Fibroblast of lung (primary cell): Measurements from ENCODE around the gene PRSS53. TPM values are rescaled to one million over a fixed set of nuclear protein-coding genes. Genes with fewer than 3 reads are reported as not detected.

Experiments used
- DNase-seq, 2 donors: peaks; one replicate each; pipeline versions ENCODE4 v3.0.0 to v3.0.0-alpha.2; 2010; ENCODE audit warnings: low read depth in 2 of 2
- H2AFZ ChIP-seq: 2 replicates; pipeline ENCODE4 v1.5.1; 2012; ENCODE audit warnings: low read length, control low read depth, inconsistent platforms
- H3K27ac ChIP-seq: 2 replicates; pipeline ENCODE4 v1.5.1; 2011; ENCODE audit warnings: low read length, control low read depth; ENCODE audit not compliant: insufficient read depth
- H3K27me3 ChIP-seq: 2 replicates; pipeline ENCODE4 v1.5.1; 2011; ENCODE audit warnings: mild to moderate bottlenecking, low read length; ENCODE audit not compliant: control insufficient read depth, insufficient read depth
- H3K36me3 ChIP-seq: 2 replicates; pipeline ENCODE4 v1.5.1; 2011; ENCODE audit warnings: low read length; ENCODE audit not compliant: control insufficient read depth, insufficient read depth
- H3K4me1 ChIP-seq: 2 replicates; pipeline ENCODE4 v1.5.1; 2011; ENCODE audit warnings: low read length; ENCODE audit not compliant: control insufficient read depth, insufficient read depth; ENCODE audit errors: extremely low read depth
- H3K4me2 ChIP-seq: 2 replicates; pipeline ENCODE4 v1.5.1; 2011; ENCODE audit warnings: low read length, control low read depth; ENCODE audit not compliant: insufficient read depth; ENCODE audit errors: extremely low read depth
- H3K4me3 ChIP-seq, 4 experiments: fragments of 200-600 bp in 1 of 4; sonication (generic) in 1 of 4; replicated peaks in 1 of 4; 2 replicates each; pipeline ENCODE4 v1.5.1; 2011 to 2016; ENCODE audit warnings: low read length in 4 of 4, low read depth in 3 of 4, mild to moderate bottlenecking in 3 of 4, control low read depth in 2 of 4, inconsistent platforms in 1 of 4, mixed read lengths in 1 of 4; ENCODE audit not compliant: insufficient read depth in 1 of 4; ENCODE audit errors: control extremely low read depth in 1 of 4
- H3K79me2 ChIP-seq: 2 replicates; pipeline ENCODE4 v1.5.1; 2012; ENCODE audit warnings: mild to moderate bottlenecking, low read length, inconsistent platforms; ENCODE audit not compliant: control insufficient read depth, insufficient read depth
- H3K9ac ChIP-seq: 2 replicates; pipeline ENCODE4 v1.5.1; 2011; ENCODE audit warnings: mild to moderate bottlenecking, low read length, control low read depth; ENCODE audit not compliant: insufficient read depth
- H3K9me3 ChIP-seq: 2 replicates; pipeline ENCODE4 v1.5.1; 2012; ENCODE audit warnings: low read depth, low read length; ENCODE audit not compliant: control insufficient read depth, insufficient read depth
- H4K20me1 ChIP-seq: 2 replicates; pipeline ENCODE4 v1.5.1; 2011; ENCODE audit warnings: low read length; ENCODE audit not compliant: control insufficient read depth, insufficient read depth; ENCODE audit errors: extremely low read depth
- CTCF ChIP-seq, 2 donors: IDR thresholded peaks in 1 of 2; conservative IDR thresholded peaks in 1 of 2; 1 replicate in 1 of 2; 2 replicates in 1 of 2; pipeline ENCODE4 v1.5.1; 2011 to 2012; ENCODE audit warnings: low read length in 2 of 2, control low read depth in 1 of 2, inconsistent platforms in 1 of 2, low read depth in 1 of 2, mild to moderate bottlenecking in 1 of 2
- EZH2 ChIP-seq: IDR thresholded peaks from 2 replicates; pipeline ENCODE4 v1.5.1; 2012; ENCODE audit warnings: low read length, control low read depth, mild to moderate bottlenecking; ENCODE audit errors: missing control alignments
- polyA plus RNA-seq, 2 donors: library from polyadenylated mRNA; depleted of rRNA in 1 of 2; stranded (reverse) in 1 of 2; unstranded in 1 of 2; fragments of >200 nt; gene quantifications; 2 replicates each; pipeline ENCODE4 v1.2.1, GENCODE V29; 2011 to 2012; ENCODE audit warnings: missing spikeins in 1 of 2
- total RNA-seq: library from RNA; depleted of rRNA; stranded (reverse); fragments of >200 nt; gene quantifications from 2 replicates; pipeline ENCODE4 v1.2.1, GENCODE V29; 2014

The PRSS53 gene
- total and polyA plus RNA-seq, 2 donors (not counting 1 experiment from before 2014, with no cell fraction given): 0.78 to 1.7 TPM

GRCh38 chr16:31117384-31118222, 28.9 kb upstream of the PRSS53 start, which contains the start of gene KAT8:
KAT8 (plus strand) TSS chr16:31117664; CDS start chr16:31117682, 18 bp downstream.
- H3K79me2 ChIP-seq: peaks cover 15% of the 10 kb centered on the region
- H3K9ac ChIP-seq: peak within 1 kb of the TSS; percentile 89
- no peaks in the 10 kb centered on the region for H3K27me3 ChIP-seq
- peak; percentile 97 to 98 for DNase-seq
- H3K27ac ChIP-seq: peak within 1 kb of the TSS; percentile 99
- TF ChIP-seq EZH2 (no peak), CTCF (conservative IDR thresholded peaks at IDR 0.05 in 1 of 2, IDR thresholded peaks at IDR 0.05 in 1 of 2; ENCODE audit: low read depth in 1 of 2, low read length in 2 of 2) (no peak)
- H3K9me3 ChIP-seq: no peaks in the 10 kb centered on the region
- H3K36me3 ChIP-seq: peaks cover 7% of the 10 kb centered on the region
- H3K4me1 ChIP-seq: peaks cover 5% of the 10 kb centered on the region
- H3K4me3 ChIP-seq: peak within 1 kb of the TSS; percentile 87 to 96 (median 94)
- no peaks in the 10 kb centered on the region for H4K20me1 ChIP-seq
- peak within 1 kb of the TSS; percentile 99 for H3K4me2 ChIP-seq
- peak within 1 kb of the TSS; percentile 67 for H2AFZ ChIP-seq

- Histone ChIP-seq H3K9me3 (no peaks in the 10 kb centered on the region), H3K27ac (no peak overlapping the region), H3K79me2 (peaks cover 16% of the 10 kb centered on the region), H3K27me3 (no peaks in the 10 kb centered on the region), H3K9ac (no peak overlapping the region), H3K4me3 (no peak overlapping the region), H3K36me3 (peaks cover 19% of the 10 kb centered on the region), H4K20me1 (no peaks in the 10 kb centered on the region), H3K4me2 (no peak overlapping the region), H2AFZ (no peak overlapping the region), H3K4me1 (peaks cover 5% of the 10 kb centered on the region)
- TF ChIP-seq EZH2 (no peak), CTCF (conservative IDR thresholded peaks at IDR 0.05 in 1 of 2, IDR thresholded peaks at IDR 0.05 in 1 of 2; ENCODE audit: low read depth in 1 of 2, low read length in 2 of 2) (no peak)
- DNase-seq: no peak
Observed at GRCh38 chr16:31114468-31114867, 25.7 kb upstream of the PRSS53 start.

DNA sequence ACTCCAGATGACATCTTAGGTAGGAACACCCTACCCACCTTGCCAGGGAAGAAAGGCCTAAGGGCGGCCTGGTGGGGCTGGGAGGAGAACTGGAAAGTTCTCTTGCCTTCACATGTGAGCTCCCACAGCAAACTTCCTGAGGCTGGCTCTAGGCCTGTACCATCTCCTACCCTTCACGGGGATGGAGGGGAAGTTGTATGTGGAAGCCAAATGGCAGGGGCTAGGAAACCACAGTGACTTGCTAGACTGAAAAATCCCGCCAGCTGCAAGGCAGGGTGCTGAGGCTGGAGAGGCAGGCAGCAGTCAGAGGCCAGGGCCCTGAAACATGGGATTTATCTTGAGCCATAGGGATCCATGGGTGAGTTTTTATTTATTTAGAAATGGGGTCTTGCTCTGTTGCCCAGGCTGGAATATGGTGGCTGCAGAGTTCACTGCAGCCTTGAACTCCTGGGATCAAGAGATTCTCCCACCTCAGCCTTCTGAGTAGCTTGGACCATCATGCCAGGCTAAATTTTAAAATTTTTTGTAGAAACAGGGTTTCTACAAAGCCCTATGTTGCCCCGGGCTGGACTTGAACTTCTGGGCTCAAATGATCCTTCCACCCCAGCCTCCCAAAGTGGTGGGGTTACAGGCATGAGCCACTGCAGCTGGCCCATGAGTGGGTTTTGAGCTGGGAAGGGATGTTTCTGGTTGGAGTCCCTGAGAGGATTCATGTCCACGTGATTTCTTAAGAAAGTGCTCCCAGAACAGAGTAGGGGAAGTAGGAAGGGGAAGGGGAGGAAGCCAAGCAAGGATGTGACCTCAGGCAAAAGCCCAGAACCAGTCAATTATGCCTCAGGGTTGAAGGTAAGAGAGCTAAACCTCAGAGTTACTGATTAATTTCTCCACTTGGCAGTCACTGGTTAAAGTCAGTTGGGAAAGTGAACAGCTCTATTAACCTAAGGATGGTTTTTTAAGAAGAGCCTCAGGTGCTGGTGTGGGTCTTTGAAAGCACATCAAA, 24.7 kb upstream of the PRSS53 start:
- DNase-seq: no peak
- no peaks in the 10 kb centered on the region for H3K27me3 ChIP-seq
- H3K36me3 ChIP-seq: peaks cover 19% of the 10 kb centered on the region
- TF ChIP-seq EZH2: no peak
- TF ChIP-seq CTCF (conservative IDR thresholded peaks at IDR 0.05 in 1 of 2, IDR thresholded peaks at IDR 0.05 in 1 of 2; ENCODE audit: low read depth in 1 of 2, low read length in 2 of 2): no peak
- H3K9me3 ChIP-seq: no peaks in the 10 kb centered on the region
- H3K4me3 ChIP-seq: no peak overlapping the region
- H3K9ac ChIP-seq: no peak overlapping the region
- H4K20me1 ChIP-seq: no peaks in the 10 kb centered on the region
- H3K79me2 ChIP-seq: peaks cover 14% of the 10 kb centered on the region
- H2AFZ ChIP-seq: no peak overlapping the region
- H3K4me1 ChIP-seq: no peaks in the 10 kb centered on the region
- H3K4me2 ChIP-seq: no peak overlapping the region
- H3K27ac ChIP-seq: no peak overlapping the region
